Tibial nerve (tissue), 4 donors: ENCODE measurements around the gene C1orf159.

Source experiments
- CTCF ChIP-seq, 5 experiments: fragments of 200-600 bp in 3 of 5; fragments of 450-650 bp in 2 of 5; sonication (generic) in 3 of 5; IDR thresholded peaks; one replicate each; pipeline ENCODE4 v1.5.1; 2016 to 2019; ENCODE audit warnings: antibody characterized with exemption in 5 of 5, mild to moderate bottlenecking in 3 of 5, moderate library complexity in 2 of 5
- EP300 ChIP-seq, 2 donors: sonication (generic); formaldehyde crosslinking; IDR thresholded peaks; one replicate each; pipeline ENCODE4 v1.6.1; 2017; ENCODE audit warnings: antibody characterized with exemption in 2 of 2, mild to moderate bottlenecking in 1 of 2
- POLR2A ChIP-seq, 2 donors: fragments of 450-650 bp; IDR thresholded peaks; one replicate each; pipeline ENCODE4 v1.6.1; 2017; ENCODE audit warnings: antibody characterized with exemption in 2 of 2, mild to moderate bottlenecking in 2 of 2, moderate library complexity in 2 of 2

GRCh38 chr1:1045129-1045528 is 70.8 kb downstream of the C1orf159 start:
- TF ChIP-seq CTCF (IDR thresholded peaks at IDR 0.05) (no peak), EP300 (IDR thresholded peaks at IDR 0.05) (no peak), POLR2A (IDR thresholded peaks at IDR 0.05) (no peak)
